ENCODE results near the gene PIP4K2A. TPM values are rescaled to one million over a fixed set of nuclear protein-coding genes. Genes with fewer than 3 reads are reported as not detected.

PIP4K2A gene
- total RNA-seq, 8 experiments from 2014 or later: 16.2 to 39.4 (median 32.4) TPM

GRCh38 chr10:22649994-22650393 lies 64.4 kb downstream of the PIP4K2A start:
- no peak for ATAC-seq (replicated peaks in 6 of 8)
- 80 to 100% (median 93%) methylated on average over 1 to 4 of the region's 4 CpGs; no CpG with 5 or more reads in 4 of the 10 experiments for WGBS, 10 experiments
- no peak overlapping the region for H3K4me3 ChIP-seq
- H3K27ac ChIP-seq: no peak overlapping the region
- H3K4me1 ChIP-seq (replicated peaks in 1 of 2): peaks cover 11 to 21% of the 10 kb centered on the region in 2 donors
- in situ Hi-C loops (cut with MboI; ENCODE audit: low pct_unique_long_range_greater_than_20kb in 2 of 9, low sequenced_read_pairs in 9 of 9, unreplicated experiment in 9 of 9): no loop called here

- Histone ChIP-seq H3K4me1 (replicated peaks in 1 of 2) (peaks cover 5 to 15% of the 10 kb centered on the region in 2 donors), H3K27ac (no peak overlapping the region), H3K4me3 (no peak overlapping the region)
- 42 to 100% (median 83%) methylated on average over 1 to 8 of the region's 9 CpGs; no CpG with 5 or more reads in 1 of the 10 experiments for WGBS, 10 experiments
- ATAC-seq (replicated peaks in 6 of 8): no peak
- in situ Hi-C loops (cut with MboI; ENCODE audit: low pct_unique_long_range_greater_than_20kb in 2 of 9, low sequenced_read_pairs in 9 of 9, unreplicated experiment in 9 of 9): no loop called here
Measured at GRCh38 chr10:22649390-22649841, 65.0 kb downstream of the PIP4K2A start.

GRCh38 chr10:22648547-22648961 lies 65.8 kb downstream of the PIP4K2A start:
- in situ Hi-C loops (cut with MboI; ENCODE audit: low pct_unique_long_range_greater_than_20kb in 2 of 9, low sequenced_read_pairs in 9 of 9, unreplicated experiment in 9 of 9): no loop called here
- 0 to 100% (median 76%) methylated on average over 1 to 2 of the region's 2 CpGs for WGBS, 10 experiments
- Histone ChIP-seq H3K27ac (no peak overlapping the region), H3K4me1 (replicated peaks in 1 of 2) (peaks cover 4 to 14% of the 10 kb centered on the region in 2 donors), H3K4me3 (no peak overlapping the region)
- ATAC-seq (replicated peaks in 6 of 8): peak in 3 of 8 experiments; percentile 75 to 98 (median 90)

- ATAC-seq (replicated peaks in 6 of 8): peak in 1 of 8 experiments; percentile 36
- in situ Hi-C loops (cut with MboI; ENCODE audit: low pct_unique_long_range_greater_than_20kb in 2 of 9, low sequenced_read_pairs in 9 of 9, unreplicated experiment in 9 of 9): no loop called here
- Histone ChIP-seq H3K27ac (no peak overlapping the region), H3K4me1 (replicated peaks in 1 of 2) (peaks cover 4 to 14% of the 10 kb centered on the region in 2 donors), H3K4me3 (no peak overlapping the region)
- 74 to 98% (median 86%) methylated on average over 4 to 5 of the region's 5 CpGs; no CpG with 5 or more reads in 4 of the 10 experiments for WGBS, 10 experiments
Measured at GRCh38 chr10:22647244-22647643, 67.1 kb downstream of the PIP4K2A start.

- no peak for ATAC-seq (replicated peaks in 6 of 8)
- H3K4me3 ChIP-seq: no peak overlapping the region
- peaks cover 4 to 14% of the 10 kb centered on the region in 2 donors for H3K4me1 ChIP-seq (replicated peaks in 1 of 2)
- WGBS, 10 experiments: 67 to 100% (median 93%) methylated on average over 1 to 2 of the region's 2 CpGs; no CpG with 5 or more reads in 1 of the 10 experiments
- in situ Hi-C loops (cut with MboI; ENCODE audit: low pct_unique_long_range_greater_than_20kb in 2 of 9, low sequenced_read_pairs in 9 of 9, unreplicated experiment in 9 of 9): no loop called here
- H3K27ac ChIP-seq: no peak overlapping the region
Measured at GRCh38 chr10:22646388-22646853, 68.0 kb downstream of the PIP4K2A start.

- H3K4me1 ChIP-seq (replicated peaks in 1 of 2): peaks cover 12 to 30% of the 10 kb centered on the region in 2 donors
- no peak overlapping the region for H3K27ac ChIP-seq
Measured at GRCh38 chr10:22644222-22644621, 70.2 kb downstream of the PIP4K2A start.

GRCh38 chr10:22643775-22644174 lies 70.6 kb downstream of the PIP4K2A start:
- in situ Hi-C loops (cut with MboI; ENCODE audit: low pct_unique_long_range_greater_than_20kb in 2 of 9, low sequenced_read_pairs in 9 of 9, unreplicated experiment in 9 of 9): no loop called here
- no peak for ATAC-seq (replicated peaks in 6 of 8)
- Histone ChIP-seq H3K4me3 (no peak overlapping the region), H3K4me1 (replicated peaks in 1 of 2) (peaks cover 12 to 30% of the 10 kb centered on the region in 2 donors), H3K27ac (no peak overlapping the region)
- 75 to 100% (median 97%) methylated on average over 1 to 3 of the region's 4 CpGs; no CpG with 5 or more reads in 4 of the 10 experiments for WGBS, 10 experiments

More at GRCh38 chr10:22644222-22644621, 70.2 kb downstream of the PIP4K2A start:
- 70 to 100% (median 85%) methylated on average over 1 to 3 of the region's 3 CpGs; no CpG with 5 or more reads in 5 of the 10 experiments for WGBS, 10 experiments
- no peak overlapping the region for H3K4me3 ChIP-seq
- in situ Hi-C loops (cut with MboI; ENCODE audit: low pct_unique_long_range_greater_than_20kb in 2 of 9, low sequenced_read_pairs in 9 of 9, unreplicated experiment in 9 of 9): no loop called here
- ATAC-seq (replicated peaks in 6 of 8): no peak

GRCh38 chr10:22643116-22643515 lies 71.3 kb downstream of the PIP4K2A start:
- H3K27ac ChIP-seq: no peak overlapping the region
- peaks cover 12 to 24% of the 10 kb centered on the region in 2 donors for H3K4me1 ChIP-seq (replicated peaks in 1 of 2)
- ATAC-seq (replicated peaks in 6 of 8): no peak
- no peak overlapping the region for H3K4me3 ChIP-seq
- in situ Hi-C loops (cut with MboI; ENCODE audit: low pct_unique_long_range_greater_than_20kb in 2 of 9, low sequenced_read_pairs in 9 of 9, unreplicated experiment in 9 of 9): no loop called here
- 50 to 100% (median 82%) methylated on average over 1 to 4 of the region's 4 CpGs for WGBS, 10 experiments

- no peak for ATAC-seq (replicated peaks in 6 of 8)
- no peak overlapping the region for H3K4me3 ChIP-seq
- WGBS, 10 experiments: 86 to 100% (median 100%) methylated on average over 1 to 3 of the region's 5 CpGs; no CpG with 5 or more reads in 5 of the 10 experiments
- H3K4me1 ChIP-seq (replicated peaks in 1 of 2): peaks cover 8 to 16% of the 10 kb centered on the region in 2 donors
- in situ Hi-C loops (cut with MboI; ENCODE audit: low pct_unique_long_range_greater_than_20kb in 2 of 9, low sequenced_read_pairs in 9 of 9, unreplicated experiment in 9 of 9): no loop called here
- H3K27ac ChIP-seq: no peak overlapping the region
Measured at GRCh38 chr10:22641743-22642142, 72.6 kb downstream of the PIP4K2A start.

- in situ Hi-C loops (cut with MboI; ENCODE audit: low pct_unique_long_range_greater_than_20kb in 2 of 9, low sequenced_read_pairs in 9 of 9, unreplicated experiment in 9 of 9): no loop called here
- ATAC-seq (replicated peaks in 6 of 8): peak in 7 of 8 experiments; percentile 45 to 98 (median 68)
- H3K4me1 ChIP-seq (replicated peaks in 1 of 2): peaks cover 8 to 16% of the 10 kb centered on the region in 2 donors
- H3K4me3 ChIP-seq: no peak overlapping the region
- H3K27ac ChIP-seq: peak overlapping the region in 1 of 2 donors; percentile 55
- 18 to 93% (median 60%) methylated on average over 2 to 6 of the region's 6 CpGs; no CpG with 5 or more reads in 3 of the 10 experiments for WGBS, 10 experiments
Measured at GRCh38 chr10:22640359-22640758, 74.0 kb downstream of the PIP4K2A start.

- Histone ChIP-seq H3K27ac (no peak overlapping the region), H3K4me1 (replicated peaks in 1 of 2) (peaks cover 8 to 16% of the 10 kb centered on the region in 2 donors), H3K4me3 (no peak overlapping the region)
- in situ Hi-C loops (cut with MboI; ENCODE audit: low pct_unique_long_range_greater_than_20kb in 2 of 9, low sequenced_read_pairs in 9 of 9, unreplicated experiment in 9 of 9): no loop called here
- ATAC-seq (replicated peaks in 6 of 8): no peak
- WGBS, 10 experiments: 75 to 100% (median 100%) methylated on average over 1 of the region's 1 CpG
Measured at GRCh38 chr10:22638863-22639262, 75.5 kb downstream of the PIP4K2A start.

GRCh38 chr10:22637491-22637890 lies 76.9 kb downstream of the PIP4K2A start:
- no peak overlapping the region for H3K4me3 ChIP-seq
- H3K27ac ChIP-seq: no peak overlapping the region
- WGBS, 10 experiments: 60 to 100% (median 100%) methylated on average over 1 to 4 of the region's 4 CpGs; no CpG with 5 or more reads in 2 of the 10 experiments
- ATAC-seq (replicated peaks in 6 of 8): no peak
- H3K4me1 ChIP-seq (replicated peaks in 1 of 2): peaks cover 8 to 16% of the 10 kb centered on the region in 2 donors
- in situ Hi-C loops (cut with MboI; ENCODE audit: low pct_unique_long_range_greater_than_20kb in 2 of 9, low sequenced_read_pairs in 9 of 9, unreplicated experiment in 9 of 9): no loop called here

- Histone ChIP-seq H3K4me3 (no peak overlapping the region), H3K27ac (no peak overlapping the region), H3K4me1 (replicated peaks in 1 of 2) (peaks cover 8 to 10% of the 10 kb centered on the region in 2 donors)
- in situ Hi-C loops (cut with MboI; ENCODE audit: low pct_unique_long_range_greater_than_20kb in 2 of 9, low sequenced_read_pairs in 9 of 9, unreplicated experiment in 9 of 9): no loop called here
- ATAC-seq (replicated peaks in 6 of 8): no peak
- WGBS, 10 experiments: 85 to 100% (median 97%) methylated on average over 2 to 10 of the region's 10 CpGs; no CpG with 5 or more reads in 1 of the 10 experiments
Measured at GRCh38 chr10:22635650-22636049, 78.7 kb downstream of the PIP4K2A start.

Data from motor neuron (in vitro differentiated cells).